ENCODE results near the gene SDK1.

DNA sequence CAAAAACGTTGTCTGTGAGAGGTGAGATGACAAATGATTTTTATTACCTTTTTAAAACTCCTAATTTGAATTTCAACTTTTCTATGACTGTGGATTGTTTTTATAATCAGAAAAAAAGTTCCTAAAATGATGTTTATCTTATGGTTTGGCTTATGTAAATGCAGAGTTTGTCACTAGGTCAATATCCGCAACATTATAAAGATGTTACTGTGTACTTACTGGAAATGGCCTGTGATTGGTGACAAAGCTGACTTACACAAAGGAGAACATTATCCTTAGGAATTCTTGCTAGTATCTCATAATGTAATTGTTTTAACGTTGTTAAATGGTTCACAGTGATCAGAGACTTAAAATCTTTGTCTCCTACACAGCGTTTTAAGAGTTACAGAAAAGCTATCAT, 79.0 kb downstream of the SDK1 start:
- TF ChIP-seq CTCF (tag by site-specific recombination; IDR thresholded peaks at IDR 0.05) (no peak), ZNF121 (tag by site-specific recombination; IDR thresholded peaks at IDR 0.05) (no peak), ZNF677 (tag by site-specific recombination; IDR thresholded peaks at IDR 0.05) (no peak), ZNF785 (tag by site-specific recombination; IDR thresholded peaks at IDR 0.05) (no peak)

Measured in HEK293 (cell line).